Adrenal gland (tissue), 12 donors: Measurements from ENCODE around the gene TMEM43. TPM values are rescaled to one million over a fixed set of nuclear protein-coding genes. Genes with fewer than 3 reads are reported as not detected.

Source experiments
- DNase-seq, 7 donors: peaks; one replicate each; pipeline ENCODE4 v3.0.0-alpha.2; 2019 to 2020
- H3K27ac ChIP-seq, 5 donors: fragments of 200-600 bp; sonication (generic) in 4 of 5; 1 replicate in 3 of 5; 2 replicates in 2 of 5; pipeline versions ENCODE4 v1.5.1 to v1.8.0; 2016 to 2020; ENCODE audit warnings: mild to moderate bottlenecking in 1 of 5
- H3K27me3 ChIP-seq: fragments of 200-600 bp; 2 replicates; pipeline ENCODE4 v1.8.0; 2021
- H3K36me3 ChIP-seq, 2 donors: fragments of 200-600 bp; replicated peaks in 1 of 2; 1 replicate in 1 of 2; 2 replicates in 1 of 2; pipeline versions ENCODE4 v1.5.1 to v1.8.0; 2018 to 2022
- H3K4me1 ChIP-seq, 2 donors: fragments of 200-600 bp; replicated peaks in 1 of 2; 1 replicate in 1 of 2; 2 replicates in 1 of 2; pipeline versions ENCODE4 v1.5.1 to v1.8.0; 2018 to 2021
- H3K4me3 ChIP-seq, 4 donors: fragments of 200-600 bp; sonication (generic) in 3 of 4; one replicate each; pipeline ENCODE4 v1.5.1; 2016 to 2018
- H3K9me3 ChIP-seq, 3 donors: fragments of 200-600 bp; sonication (generic) in 1 of 3; replicated peaks in 1 of 3; 1 replicate in 2 of 3; 2 replicates in 1 of 3; pipeline versions ENCODE4 v1.5.1 to v1.8.0; 2016 to 2021
- POLR2A ChIP-seq, 2 donors: fragments of 450-650 bp; IDR thresholded peaks; one replicate each; pipeline ENCODE4 v1.6.1; 2017; ENCODE audit warnings: antibody characterized with exemption in 2 of 2, mild to moderate bottlenecking in 2 of 2, moderate library complexity in 1 of 2
- WGBS, 4 donors: extraction: QIAGEN DNeasy Blood & Tissue Kit in 2 of 4; methylation state at CpG; one replicate each; pipeline versions ENCODE4 v1.1.5 to v1.1.7; 2013 to 2017; 5-methylcytosine and 5-hydroxymethylcytosine counted together
- intact Hi-C, 2 donors: fragments of 100-400 bp; cut with DNase I; formaldehyde crosslinking; loops; one replicate each; pipeline versions ENCODE4 v1.14.1 to v1.15.0; 2022 to 2023
- polyA plus RNA-seq, 3 donors: library from polyadenylated mRNA; stranded (reverse); fragments of 200-250 nt in 2 of 3; fragments of 350-450 nt in 1 of 3; fragmentation: Illumina TruSeq in 1 of 3; extraction: RNeasy Lipid Tissue Mini Kit (QIAGEN cat#74804) in 1 of 3; gene quantifications; one replicate each; pipeline ENCODE4 v1.2.3, GENCODE V29; 2013 to 2014
- total RNA-seq, 9 donors: library from RNA; depleted of rRNA in 4 of 9; stranded (reverse); fragments of >200 nt in 4 of 9; fragments of 120-200 nt in 1 of 9; fragmentation: NEBNext Ultra II Directional in 1 of 9; extraction: Animal tissue kit (Norgen Biotek cat#: 25700) in 1 of 9; gene quantifications; one replicate each; pipeline versions ENCODE4 v1.1.0 to v1.2.4, GENCODE V29; 2013 to 2023
- TF ChIP-seq, protein P1 (sequence below), 6 experiments: fragments of 450-650 bp in 4 of 6; fragments of 200-600 bp in 2 of 6; sonication (generic) in 1 of 6; IDR thresholded peaks; 1 replicate in 5 of 6; 2 replicates in 1 of 6; pipeline versions ENCODE4 v1.5.1 to v1.8.0; 2016 to 2021; ENCODE audit warnings: antibody characterized with exemption in 6 of 6, mild to moderate bottlenecking in 2 of 6, moderate library complexity in 1 of 6
- donor health status: healthy with polysubstance abuse.
- donor health status: Bipolar disorder and iron deficiency.
- donor health status: DM: yes; HTN: yes; CAD: no.
- donor health status: DM: no; HTN: no; CAD: no.
- donor health status: DM: no; HTN: no; CAD: no.
- donor health status: DM: yes; HTN: yes; CAD: no.

The TMEM43 gene
- total and polyA plus RNA-seq, 12 donors, result 40.0 to 79.1 (median 56.5) TPM

DNA sequence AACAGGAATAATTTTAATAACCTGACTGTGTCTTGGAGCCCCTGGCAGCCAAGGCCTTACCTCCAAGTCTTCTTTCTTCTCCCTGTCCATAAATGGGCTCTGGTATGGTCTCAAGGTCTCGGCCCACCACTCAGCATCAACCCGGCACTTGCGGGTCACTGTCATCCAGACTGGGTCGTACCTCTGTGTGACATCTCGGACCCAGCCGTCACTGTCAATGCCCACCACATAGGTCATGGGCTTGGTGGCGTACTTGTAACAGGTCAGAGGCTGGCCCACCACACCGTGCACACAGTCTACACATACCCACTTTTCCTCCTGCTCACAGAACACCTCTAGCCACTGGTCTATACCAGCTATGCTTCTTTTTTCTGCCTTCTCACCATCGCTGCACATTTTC is 33.1 kb downstream of the TMEM43 start:
- WGBS, 4 donors, result 95 to 99% (median 96%) methylated on average over 9 of the region's 9 CpGs
- TF ChIP-seq, protein P1, sequence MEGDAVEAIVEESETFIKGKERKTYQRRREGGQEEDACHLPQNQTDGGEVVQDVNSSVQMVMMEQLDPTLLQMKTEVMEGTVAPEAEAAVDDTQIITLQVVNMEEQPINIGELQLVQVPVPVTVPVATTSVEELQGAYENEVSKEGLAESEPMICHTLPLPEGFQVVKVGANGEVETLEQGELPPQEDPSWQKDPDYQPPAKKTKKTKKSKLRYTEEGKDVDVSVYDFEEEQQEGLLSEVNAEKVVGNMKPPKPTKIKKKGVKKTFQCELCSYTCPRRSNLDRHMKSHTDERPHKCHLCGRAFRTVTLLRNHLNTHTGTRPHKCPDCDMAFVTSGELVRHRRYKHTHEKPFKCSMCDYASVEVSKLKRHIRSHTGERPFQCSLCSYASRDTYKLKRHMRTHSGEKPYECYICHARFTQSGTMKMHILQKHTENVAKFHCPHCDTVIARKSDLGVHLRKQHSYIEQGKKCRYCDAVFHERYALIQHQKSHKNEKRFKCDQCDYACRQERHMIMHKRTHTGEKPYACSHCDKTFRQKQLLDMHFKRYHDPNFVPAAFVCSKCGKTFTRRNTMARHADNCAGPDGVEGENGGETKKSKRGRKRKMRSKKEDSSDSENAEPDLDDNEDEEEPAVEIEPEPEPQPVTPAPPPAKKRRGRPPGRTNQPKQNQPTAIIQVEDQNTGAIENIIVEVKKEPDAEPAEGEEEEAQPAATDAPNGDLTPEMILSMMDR (IDR thresholded peaks at IDR 0.05), result no peak
- TF ChIP-seq POLR2A (IDR thresholded peaks at IDR 0.05), result no peak
- Histone ChIP-seq H3K27me3 (no peaks in the 10 kb centered on the region), H3K36me3 (peaks cover 0 to 81% of the 10 kb centered on the region in 2 donors), H3K27ac (no peak overlapping the region), H3K4me1 (peaks cover 0 to 9% of the 10 kb centered on the region in 2 donors), H3K9me3 (peaks cover 0 to 14% (median 4%) of the 10 kb centered on the region in 3 donors), H3K4me3 (no peak overlapping the region)
- DNase-seq, result peak in 1 of 7 donors; percentile 42
- intact Hi-C loops, result no loop called here

DNA sequence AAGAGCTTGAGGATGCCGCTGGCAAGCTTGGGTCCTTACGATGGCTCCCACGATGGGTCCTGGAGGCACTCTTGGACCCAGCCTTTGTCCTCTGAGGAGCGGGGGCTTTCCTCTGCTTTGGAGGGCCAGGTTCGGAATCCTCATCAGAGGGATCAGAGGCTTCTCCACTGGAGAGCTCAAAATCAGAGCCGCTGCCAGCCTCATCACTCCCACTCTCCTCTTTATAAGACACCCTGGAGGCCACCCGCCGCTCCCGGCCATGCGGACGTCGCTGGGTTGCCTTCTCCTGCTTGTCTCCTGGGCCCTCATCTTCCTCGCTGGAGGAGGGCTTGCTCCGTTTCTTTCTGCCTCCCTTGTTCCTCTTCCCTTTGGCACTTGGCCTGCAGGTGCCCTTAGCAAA is 33.5 kb downstream of the TMEM43 start:
- TF ChIP-seq POLR2A (IDR thresholded peaks at IDR 0.05), result no peak
- TF ChIP-seq, protein P1 (IDR thresholded peaks at IDR 0.05), result no peak
- no peaks in the 10 kb centered on the region for H3K27me3 ChIP-seq
- H3K4me3 ChIP-seq, result no peak overlapping the region
- peaks cover 0 to 9% of the 10 kb centered on the region in 2 donors for H3K4me1 ChIP-seq
- peaks cover 0 to 14% (median 4%) of the 10 kb centered on the region in 3 donors for H3K9me3 ChIP-seq
- WGBS, 4 donors, result 92 to 97% (median 97%) methylated on average over 14 of the region's 14 CpGs
- DNase-seq, result no peak
- intact Hi-C loops, result no loop called here
- peaks cover 0 to 81% of the 10 kb centered on the region in 2 donors for H3K36me3 ChIP-seq
- no peak overlapping the region for H3K27ac ChIP-seq

DNA sequence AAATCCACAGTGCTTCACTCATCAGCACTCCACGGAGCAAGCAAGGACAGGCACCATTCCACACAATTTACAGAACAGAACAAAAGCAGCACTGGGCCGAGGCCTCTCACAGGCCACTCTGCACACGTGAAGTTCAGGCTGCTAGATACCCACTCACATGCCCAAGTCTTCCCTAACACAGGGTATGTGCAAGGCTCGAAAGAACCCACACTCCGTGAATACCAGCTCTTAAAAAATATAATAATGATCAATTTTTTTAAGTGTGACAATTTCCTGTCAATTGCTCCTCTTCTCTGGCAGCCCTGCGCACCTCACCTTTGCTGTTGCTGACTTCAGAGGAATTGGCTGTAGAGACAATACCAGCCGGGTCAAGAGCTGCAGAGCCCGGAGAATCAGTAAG is 34.6 kb downstream of the TMEM43 start:
- DNase-seq, result no peak
- WGBS, 4 donors, result 96 to 98% (median 97%) methylated on average over 8 of the region's 8 CpGs
- Histone ChIP-seq H3K27me3 (no peaks in the 10 kb centered on the region), H3K27ac (no peak overlapping the region), H3K4me3 (no peak overlapping the region), H3K9me3 (peaks cover 0 to 14% (median 4%) of the 10 kb centered on the region in 3 donors), H3K4me1 (peaks cover 0 to 9% of the 10 kb centered on the region in 2 donors), H3K36me3 (peaks cover 0 to 85% of the 10 kb centered on the region in 2 donors)
- intact Hi-C loops, result no loop called here
- no peak for TF ChIP-seq POLR2A (IDR thresholded peaks at IDR 0.05)
- TF ChIP-seq, protein P1 (IDR thresholded peaks at IDR 0.05), result no peak

DNA sequence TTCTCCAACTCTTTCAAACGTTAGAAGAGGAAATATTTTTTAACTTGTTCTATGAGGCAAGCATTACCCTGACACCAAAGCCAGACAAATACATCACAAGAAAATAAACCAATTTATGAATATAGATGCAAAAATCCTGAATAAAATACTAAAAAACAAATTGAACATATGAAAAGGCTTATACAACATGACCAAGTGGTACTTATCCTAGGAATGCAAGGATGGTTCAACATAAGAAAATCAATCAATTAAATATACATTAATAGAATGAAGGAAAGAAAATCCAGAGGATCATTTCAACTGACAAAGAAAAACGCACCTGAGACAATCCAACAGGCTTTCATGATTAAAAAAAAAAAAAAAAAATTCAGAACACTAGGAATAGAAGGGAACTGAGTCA is 36.4 kb downstream of the TMEM43 start:
- peaks cover 0 to 9% of the 10 kb centered on the region in 2 donors for H3K4me1 ChIP-seq
- H3K4me3 ChIP-seq, result no peak overlapping the region
- WGBS, 4 donors, result 87 to 98% (median 92%) methylated on average over 2 of the region's 2 CpGs
- intact Hi-C loops, result no loop called here
- H3K36me3 ChIP-seq, result peaks cover 0 to 97% of the 10 kb centered on the region in 2 donors
- peak overlapping the region in 1 of 5 donors; percentile 72 for H3K27ac ChIP-seq
- DNase-seq, result no peak
- no peak for TF ChIP-seq POLR2A (IDR thresholded peaks at IDR 0.05)
- TF ChIP-seq, protein P1 (IDR thresholded peaks at IDR 0.05), result no peak
- H3K27me3 ChIP-seq, result no peaks in the 10 kb centered on the region
- H3K9me3 ChIP-seq, result peaks cover 0 to 14% (median 4%) of the 10 kb centered on the region in 3 donors
